ENCODE measurements around the gene DBNL.
A peak's percentile ranks its signal among the peaks of the same experiment; 100 is the strongest.
"Not testable (repeated sequence)": the region's sequence is repeated elsewhere in the genome, so short reads cannot be mapped to it uniquely, and the experiment has no call there.

DNA sequence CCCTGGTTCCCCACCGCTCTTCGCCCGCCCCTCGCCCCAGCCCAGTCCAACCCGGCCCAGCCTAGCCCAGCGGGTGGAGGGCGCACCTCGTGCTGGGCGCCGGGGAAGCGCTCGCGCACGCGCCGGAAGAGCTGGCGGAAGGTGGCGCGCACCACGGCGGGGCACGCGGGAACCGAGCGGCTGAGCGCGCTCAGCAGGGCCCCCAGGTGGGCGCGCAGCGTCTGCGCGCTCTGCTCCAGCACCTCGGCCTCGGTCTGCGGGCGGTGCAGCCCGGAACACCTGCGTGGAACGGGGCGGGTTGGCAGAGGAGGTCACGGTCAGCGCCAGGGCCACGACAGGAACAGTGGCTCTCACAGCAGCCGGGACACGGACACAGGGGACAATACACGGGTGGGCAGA, 4.0 kb upstream of the DBNL start:
- TF ChIP-seq, protein P1, sequence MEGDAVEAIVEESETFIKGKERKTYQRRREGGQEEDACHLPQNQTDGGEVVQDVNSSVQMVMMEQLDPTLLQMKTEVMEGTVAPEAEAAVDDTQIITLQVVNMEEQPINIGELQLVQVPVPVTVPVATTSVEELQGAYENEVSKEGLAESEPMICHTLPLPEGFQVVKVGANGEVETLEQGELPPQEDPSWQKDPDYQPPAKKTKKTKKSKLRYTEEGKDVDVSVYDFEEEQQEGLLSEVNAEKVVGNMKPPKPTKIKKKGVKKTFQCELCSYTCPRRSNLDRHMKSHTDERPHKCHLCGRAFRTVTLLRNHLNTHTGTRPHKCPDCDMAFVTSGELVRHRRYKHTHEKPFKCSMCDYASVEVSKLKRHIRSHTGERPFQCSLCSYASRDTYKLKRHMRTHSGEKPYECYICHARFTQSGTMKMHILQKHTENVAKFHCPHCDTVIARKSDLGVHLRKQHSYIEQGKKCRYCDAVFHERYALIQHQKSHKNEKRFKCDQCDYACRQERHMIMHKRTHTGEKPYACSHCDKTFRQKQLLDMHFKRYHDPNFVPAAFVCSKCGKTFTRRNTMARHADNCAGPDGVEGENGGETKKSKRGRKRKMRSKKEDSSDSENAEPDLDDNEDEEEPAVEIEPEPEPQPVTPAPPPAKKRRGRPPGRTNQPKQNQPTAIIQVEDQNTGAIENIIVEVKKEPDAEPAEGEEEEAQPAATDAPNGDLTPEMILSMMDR (IDR thresholded peaks at IDR 0.05) = peak in 1 of 4 experiments; percentile 48
- not testable (repeated sequence) for TF ChIP-seq EP300, POLR2AphosphoS5, POLR2A (IDR thresholded peaks at IDR 0.05)
